Trophoblast cell (in vitro differentiated cells and primary cell): ENCODE measurements around the gene SLU7.

Experiments used
- DNase-seq, 2 donors: peaks; one replicate each; pipeline ENCODE4 v3.0.0-alpha.2; 2016
- H2AFZ ChIP-seq: 2 replicates; pipeline ENCODE4 v1.6.1; 2013; ENCODE audit warnings: low read length, moderate library complexity, mild to moderate bottlenecking; ENCODE audit not compliant: insufficient read depth, poor library complexity
- H2AK5ac ChIP-seq: 2 replicates; pipeline ENCODE4 v1.6.1; 2013; ENCODE audit warnings: mild to moderate bottlenecking, low read length
- H2BK120ac ChIP-seq: 2 replicates; pipeline ENCODE4 v1.6.1; 2013; ENCODE audit warnings: low read length, mild to moderate bottlenecking, moderate library complexity; ENCODE audit not compliant: insufficient read depth, poor library complexity
- H2BK12ac ChIP-seq: 2 replicates; pipeline ENCODE4 v1.6.1; 2013; ENCODE audit warnings: mild to moderate bottlenecking, low read length, moderate library complexity
- H2BK5ac ChIP-seq: 2 replicates; pipeline ENCODE4 v1.6.1; 2013; ENCODE audit warnings: low read length, low read depth, moderate library complexity, mild to moderate bottlenecking; ENCODE audit not compliant: poor library complexity
- H3K14ac ChIP-seq: 2 replicates; pipeline ENCODE4 v1.6.1; 2013; ENCODE audit warnings: mild to moderate bottlenecking, low read length
- H3K18ac ChIP-seq: 2 replicates; pipeline ENCODE4 v1.6.1; 2013; ENCODE audit warnings: mild to moderate bottlenecking, low read length
- H3K23ac ChIP-seq: 2 replicates; pipeline ENCODE4 v1.6.1; 2013; ENCODE audit warnings: low read length
- H3K27ac ChIP-seq: 2 replicates; pipeline ENCODE4 v1.5.1; 2013; ENCODE audit warnings: low read depth, mild to moderate bottlenecking, inconsistent platforms, low read length, moderate library complexity
- H3K27me3 ChIP-seq: 2 replicates; pipeline ENCODE4 v1.6.1; 2013; ENCODE audit warnings: inconsistent platforms, mild to moderate bottlenecking, low read length, moderate library complexity; ENCODE audit not compliant: insufficient read depth
- H3K36me3 ChIP-seq, 2 experiments: 1 replicate in 1 of 2; 2 replicates in 1 of 2; pipeline ENCODE4 v1.6.1; 2013; ENCODE audit warnings: low read length in 2 of 2, mild to moderate bottlenecking in 2 of 2, moderate library complexity in 1 of 2; ENCODE audit not compliant: insufficient read depth in 2 of 2, control insufficient read depth in 1 of 2
- H3K4ac ChIP-seq: 2 replicates; pipeline ENCODE4 v1.6.1; 2013; ENCODE audit warnings: low read depth, mild to moderate bottlenecking, low read length, moderate library complexity
- H3K4me1 ChIP-seq, 2 experiments: 1 replicate in 1 of 2; 2 replicates in 1 of 2; pipeline ENCODE4 v1.6.1; 2013; ENCODE audit warnings: low read length in 2 of 2, mild to moderate bottlenecking in 2 of 2, moderate library complexity in 1 of 2; ENCODE audit not compliant: insufficient read depth in 2 of 2, control insufficient read depth in 1 of 2
- H3K4me2 ChIP-seq: 2 replicates; pipeline ENCODE4 v1.6.1; 2013; ENCODE audit warnings: inconsistent platforms, mild to moderate bottlenecking, low read length, moderate library complexity
- H3K4me3 ChIP-seq: 2 replicates; pipeline ENCODE4 v1.5.1; 2013; ENCODE audit warnings: mild to moderate bottlenecking, low read depth, low read length, inconsistent platforms
- H3K79me1 ChIP-seq: one replicate; pipeline ENCODE4 v1.6.1; 2013; ENCODE audit warnings: low read length
- H3K79me2 ChIP-seq: 2 replicates; pipeline ENCODE4 v1.6.1; 2013; ENCODE audit warnings: low read length, mild to moderate bottlenecking; ENCODE audit not compliant: control insufficient read depth, insufficient read depth, poor library complexity
- H3K9ac ChIP-seq: 2 replicates; pipeline ENCODE4 v1.6.1; 2013; ENCODE audit warnings: mild to moderate bottlenecking, low read length
- H3K9me3 ChIP-seq: 2 replicates; pipeline ENCODE4 v1.6.1; 2013; ENCODE audit warnings: low read depth, mild to moderate bottlenecking, control low read depth, inconsistent platforms, low read length; ENCODE audit not compliant: insufficient read depth
- H4K12ac ChIP-seq: 2 replicates; pipeline ENCODE4 v1.6.1; 2013; ENCODE audit warnings: low read depth, mild to moderate bottlenecking, low read length, moderate library complexity
- H4K8ac ChIP-seq: 2 replicates; pipeline ENCODE4 v1.6.1; 2013; ENCODE audit warnings: low read depth, mild to moderate bottlenecking, low read length, moderate library complexity
- H4K91ac ChIP-seq: one replicate; pipeline ENCODE4 v1.6.1; 2013; ENCODE audit warnings: low read depth, mild to moderate bottlenecking, low read length, moderate library complexity
- WGBS: extraction: QIAGEN DNeasy Blood & Tissue Kit; methylation state at CpG from one replicate; pipeline ENCODE4 v1.1.7; 2013; ENCODE audit warnings: missing lambda C conversion rate; ENCODE audit not compliant: insufficient read length, insufficient coverage; ENCODE audit errors: extremely low coverage; 5-methylcytosine and 5-hydroxymethylcytosine counted together

SLU7 gene

GRCh38 chr5:160379511-160379910 lies 39.4 kb downstream of the SLU7 start:
- Histone ChIP-seq H2BK120ac (no peak overlapping the region), H3K79me2 (no peaks in the 10 kb centered on the region), H3K4me3 (no peak overlapping the region), H4K12ac (no peak overlapping the region), H3K18ac (no peak overlapping the region), H3K14ac (no peak overlapping the region), H2AK5ac (no peak overlapping the region), H3K9me3 (no peaks in the 10 kb centered on the region), H3K27ac (no peak overlapping the region), H2BK12ac (no peak overlapping the region), H3K27me3 (no peaks in the 10 kb centered on the region), H2AFZ (no peak overlapping the region), H3K79me1 (no peaks in the 10 kb centered on the region), H2BK5ac (no peak overlapping the region), H3K4me1 (no peaks in the 10 kb centered on the region), H4K91ac (no peak overlapping the region), H4K8ac (no peak overlapping the region), H3K4me2 (no peak overlapping the region), H3K23ac (no peak overlapping the region), H3K36me3 (no peaks in the 10 kb centered on the region), H3K4ac (no peak overlapping the region), H3K9ac (no peak overlapping the region)
- DNase-seq, result peak; percentile 11 to 66
- no CpG with 5 or more reads among the region's 4 CpGs for WGBS

- Histone ChIP-seq H3K4ac (no peak overlapping the region), H3K4me1 (no peaks in the 10 kb centered on the region), H3K27ac (no peak overlapping the region), H3K36me3 (no peaks in the 10 kb centered on the region), H4K8ac (no peak overlapping the region), H2BK5ac (no peak overlapping the region), H3K79me2 (no peaks in the 10 kb centered on the region), H3K79me1 (no peaks in the 10 kb centered on the region), H2BK120ac (no peak overlapping the region), H2AK5ac (no peak overlapping the region), H4K12ac (no peak overlapping the region), H2AFZ (no peak overlapping the region), H3K9ac (no peak overlapping the region), H3K23ac (no peak overlapping the region), H3K4me3 (no peak overlapping the region), H3K4me2 (no peak overlapping the region), H2BK12ac (no peak overlapping the region), H3K27me3 (no peaks in the 10 kb centered on the region), H3K14ac (no peak overlapping the region), H3K18ac (no peak overlapping the region), H4K91ac (no peak overlapping the region), H3K9me3 (no peaks in the 10 kb centered on the region)
- no CpG with 5 or more reads among the region's 2 CpGs for WGBS
- DNase-seq, result no peak
These were observed 40.6 kb downstream of the SLU7 start for GRCh38 chr5:160378330-160378729.

- Histone ChIP-seq H3K9ac (no peak overlapping the region), H2BK120ac (no peak overlapping the region), H3K4ac (no peak overlapping the region), H4K8ac (no peak overlapping the region), H2AFZ (no peak overlapping the region), H3K14ac (no peak overlapping the region), H3K36me3 (no peaks in the 10 kb centered on the region), H2BK12ac (no peak overlapping the region), H3K4me1 (no peaks in the 10 kb centered on the region), H3K27me3 (no peaks in the 10 kb centered on the region), H3K4me3 (no peak overlapping the region), H3K27ac (no peak overlapping the region), H4K91ac (no peak overlapping the region), H3K4me2 (no peak overlapping the region), H3K23ac (no peak overlapping the region), H2BK5ac (no peak overlapping the region), H3K9me3 (no peaks in the 10 kb centered on the region), H3K79me1 (no peaks in the 10 kb centered on the region), H2AK5ac (no peak overlapping the region), H3K79me2 (no peaks in the 10 kb centered on the region), H3K18ac (no peak overlapping the region), H4K12ac (no peak overlapping the region)
- DNase-seq, result no peak
- WGBS, result no CpG with 5 or more reads among the region's 5 CpGs
These were observed 41.2 kb downstream of the SLU7 start for GRCh38 chr5:160377651-160378050.

- DNase-seq, result no peak
- Histone ChIP-seq H2BK12ac (no peak overlapping the region), H3K14ac (no peak overlapping the region), H3K4me1 (no peaks in the 10 kb centered on the region), H4K8ac (no peak overlapping the region), H3K27me3 (no peaks in the 10 kb centered on the region), H3K9ac (no peak overlapping the region), H2BK5ac (no peak overlapping the region), H3K27ac (no peak overlapping the region), H3K4ac (no peak overlapping the region), H3K23ac (no peak overlapping the region), H2AFZ (no peak overlapping the region), H4K12ac (no peak overlapping the region), H3K36me3 (no peaks in the 10 kb centered on the region), H3K4me3 (no peak overlapping the region), H3K79me2 (no peaks in the 10 kb centered on the region), H2BK120ac (no peak overlapping the region), H3K79me1 (no peaks in the 10 kb centered on the region), H2AK5ac (no peak overlapping the region), H3K9me3 (no peaks in the 10 kb centered on the region), H3K4me2 (no peak overlapping the region), H4K91ac (no peak overlapping the region), H3K18ac (no peak overlapping the region)
These were observed 42.5 kb downstream of the SLU7 start for GRCh38 chr5:160376416-160376815.
